H1 (cell line): ENCODE data around the gene NELFE. TPM values are rescaled to one million over a fixed set of nuclear protein-coding genes. Genes with fewer than 3 reads are reported as not detected.

Source experiments
- CTCF ChIA-PET: fragments of 300-600 bp; sonication (Branson Sonifier 250); formaldehyde crosslinking; loops from one replicate; lab custom pipeline; 2021; ENCODE audit not compliant: partially characterized antibody; lab: Charles Lee
- POLR2A ChIA-PET: fragments of 300-600 bp; sonication (Branson Sonifier 250); formaldehyde crosslinking; loops from one replicate; lab custom pipeline; 2021; ENCODE audit warnings: inconsistent platforms; ENCODE audit not compliant: partially characterized antibody; lab: Charles Lee
- DNase-seq, 2 experiments: peaks; one replicate each; pipeline versions ENCODE4 v3.0.0 to v3.0.0-alpha.2; 2010 to 2022; ENCODE audit warnings: low spot score in 2 of 2, low read depth in 1 of 2, mixed read lengths in 1 of 2
- FAIRE-seq: peaks from 2 replicates; lab custom pipeline; 2011; peaks lifted over from hg19 to GRCh38; lab: Jason Lieb, UNC
- H2AFZ ChIP-seq: 2 replicates; pipeline ENCODE4 v1.8.1; 2012; ENCODE audit warnings: low read length, inconsistent platforms
- H2AK5ac ChIP-seq: 2 replicates; pipeline ENCODE4 v1.6.1; 2013; ENCODE audit warnings: low read depth, low read length
- H2BK120ac ChIP-seq: replicated peaks from 2 replicates; pipeline ENCODE3; 2013; ENCODE audit warnings: low read depth, low read length, inconsistent platforms
- H2BK12ac ChIP-seq: 2 replicates; pipeline ENCODE4 v1.6.1; 2013; ENCODE audit warnings: low read depth, low read length
- H2BK15ac ChIP-seq: 2 replicates; pipeline ENCODE4 v1.6.1; 2013; ENCODE audit warnings: low read length
- H2BK20ac ChIP-seq: 2 replicates; pipeline ENCODE4 v1.6.1; 2013; ENCODE audit warnings: low read length
- H2BK5ac ChIP-seq: 2 replicates; pipeline ENCODE4 v1.6.1; 2013; ENCODE audit warnings: low read depth, low read length
- H3K14ac ChIP-seq: 2 replicates; pipeline ENCODE4 v1.6.1; 2013; ENCODE audit warnings: inconsistent platforms; ENCODE audit not compliant: insufficient read length
- H3K18ac ChIP-seq: 2 replicates; pipeline ENCODE4 v1.6.1; 2013; ENCODE audit warnings: low read length; ENCODE audit errors: extremely low read depth
- H3K23ac ChIP-seq: 2 replicates; pipeline ENCODE4 v1.6.1; 2013; ENCODE audit warnings: inconsistent platforms; ENCODE audit not compliant: insufficient read length
- H3K23me2 ChIP-seq: 2 replicates; pipeline ENCODE4 v1.6.1; 2013; ENCODE audit warnings: low read depth, low read length
- H3K27ac ChIP-seq: 2 replicates; pipeline ENCODE4 v1.6.1; 2011; ENCODE audit warnings: low read depth, low read length, inconsistent platforms
- H3K27me3 ChIP-seq, 4 experiments: replicated peaks in 1 of 4; 1 replicate in 1 of 4; 2 replicates in 3 of 4; pipeline versions ENCODE4 v1.6.1 to v1.8.1; 2011 to 2013; ENCODE audit warnings: low read length in 3 of 4, mild to moderate bottlenecking in 3 of 4, inconsistent platforms in 2 of 4, mixed read lengths in 2 of 4, moderate library complexity in 1 of 4; ENCODE audit not compliant: control insufficient read depth in 3 of 4, insufficient read depth in 3 of 4; ENCODE audit errors: extremely low read depth in 1 of 4
- H3K36me3 ChIP-seq, 4 experiments: 2 replicates each; pipeline versions ENCODE4 v1.6.1 to v1.8.1; 2011 to 2013; ENCODE audit warnings: mild to moderate bottlenecking in 4 of 4, low read length in 3 of 4, moderate library complexity in 2 of 4, control low read depth in 1 of 4, inconsistent platforms in 1 of 4; ENCODE audit not compliant: insufficient read depth in 4 of 4, control insufficient read depth in 2 of 4
- H3K4ac ChIP-seq: replicated peaks from 2 replicates; pipeline ENCODE3; 2013; ENCODE audit warnings: low read length, low read depth, mixed read lengths, inconsistent platforms; ENCODE audit not compliant: insufficient read length
- H3K4me1 ChIP-seq, 4 experiments: replicated peaks in 1 of 4; 1 replicate in 1 of 4; 2 replicates in 3 of 4; pipeline versions ENCODE4 v1.6.1 to v1.8.1; 2011 to 2013; ENCODE audit warnings: low read length in 3 of 4, inconsistent platforms in 2 of 4, mixed read lengths in 1 of 4; ENCODE audit not compliant: insufficient read depth in 4 of 4, control insufficient read depth in 3 of 4
- H3K4me2 ChIP-seq, 2 experiments: 2 replicates each; pipeline versions ENCODE4 v1.6.1 to v1.8.1; 2011 to 2013; ENCODE audit warnings: low read depth in 2 of 2, low read length in 2 of 2, control low read depth in 1 of 2, inconsistent platforms in 1 of 2, mild to moderate bottlenecking in 1 of 2; ENCODE audit not compliant: insufficient read depth in 1 of 2
- H3K4me3 ChIP-seq, 4 experiments: fragments of 200-600, 300-600 bp in 1 of 4; sonication (generic), shearing (Covaris generic), sonication (Bioruptor Twin) in 1 of 4; 2 replicates each; pipeline versions ENCODE4 v1.5.1 to v1.8.1; 2011 to 2016; ENCODE audit warnings: low read length in 4 of 4, low read depth in 3 of 4, control low read depth in 2 of 4, inconsistent platforms in 2 of 4, mild to moderate bottlenecking in 2 of 4, mixed read lengths in 1 of 4, moderate library complexity in 1 of 4; ENCODE audit not compliant: insufficient read depth in 2 of 4; ENCODE audit errors: extremely low read depth in 1 of 4
- H3K56ac ChIP-seq: replicated peaks from 2 replicates; pipeline ENCODE3; 2013; ENCODE audit warnings: low read depth, mild to moderate bottlenecking, mixed read lengths, low read length, inconsistent platforms; ENCODE audit not compliant: insufficient read length
- H3K79me1 ChIP-seq: 2 replicates; pipeline ENCODE4 v1.6.1; 2013; ENCODE audit warnings: low read depth, low read length, control low read depth
- H3K79me2 ChIP-seq, 2 experiments: 2 replicates each; pipeline versions ENCODE4 v1.6.1 to v1.8.1; 2012 to 2013; ENCODE audit warnings: low read length in 2 of 2, mild to moderate bottlenecking in 2 of 2, inconsistent platforms in 1 of 2; ENCODE audit not compliant: insufficient read depth in 2 of 2, control insufficient read depth in 1 of 2
- H3K9ac ChIP-seq, 4 experiments: replicated peaks in 1 of 4; 1 replicate in 1 of 4; 2 replicates in 3 of 4; pipeline versions ENCODE4 v1.6.1 to v1.8.1; 2011 to 2013; ENCODE audit warnings: low read depth in 3 of 4, low read length in 3 of 4, control low read depth in 2 of 4, mild to moderate bottlenecking in 2 of 4, moderate library complexity in 2 of 4, inconsistent platforms in 1 of 4; ENCODE audit errors: extremely low read depth in 1 of 4
- H3K9me3 ChIP-seq, 2 experiments: 2 replicates each; pipeline versions ENCODE4 v1.6.1 to v1.8.1; 2012 to 2013; ENCODE audit warnings: mild to moderate bottlenecking in 2 of 2, moderate library complexity in 2 of 2, control low read depth in 1 of 2, inconsistent platforms in 1 of 2, low read depth in 1 of 2, low read length in 1 of 2, mixed read lengths in 1 of 2; ENCODE audit not compliant: insufficient read depth in 2 of 2
- H4K20me1 ChIP-seq, 2 experiments: replicated peaks in 1 of 2; 2 replicates each; pipeline versions ENCODE3 to v1.8.1; 2011 to 2013; ENCODE audit warnings: inconsistent platforms in 2 of 2, low read length in 2 of 2, mild to moderate bottlenecking in 1 of 2; ENCODE audit not compliant: insufficient read depth in 2 of 2, control insufficient read depth in 1 of 2
- H4K5ac ChIP-seq: 2 replicates; pipeline ENCODE4 v1.6.1; 2013; ENCODE audit warnings: low read length, low read depth, mixed read lengths, inconsistent platforms; ENCODE audit not compliant: insufficient read length
- H4K8ac ChIP-seq: 2 replicates; pipeline ENCODE4 v1.8.0; 2013; ENCODE audit warnings: mild to moderate bottlenecking, moderate library complexity, low read length, inconsistent platforms; ENCODE audit not compliant: insufficient read depth; ENCODE audit errors: extremely low read depth
- H4K91ac ChIP-seq: replicated peaks from 2 replicates; pipeline ENCODE3; 2013; ENCODE audit warnings: low read length, mixed read lengths, inconsistent platforms; ENCODE audit not compliant: insufficient read length
- WGBS, 2 experiments: shearing (Covaris generic) in 1 of 2; methylation state at CpG; one replicate each; pipeline versions ENCODE4 v1.1.6 to v1.1.7; 2013 to 2015; ENCODE audit warnings: low lambda C conversion rate in 2 of 2, mixed read lengths in 2 of 2, inconsistent platforms in 1 of 2, low coverage in 1 of 2, missing lambda C conversion rate in 1 of 2; ENCODE audit not compliant: insufficient replicate concordance in 2 of 2, insufficient coverage in 1 of 2, insufficient read length in 1 of 2; ENCODE audit errors: extremely low coverage in 1 of 2, missing lambda C conversion rate in 1 of 2; 5-methylcytosine and 5-hydroxymethylcytosine counted together
- polyA plus RNA-seq, 7 experiments: library from polyadenylated mRNA; depleted of rRNA in 3 of 7; stranded (reverse) in 5 of 7; unstranded in 2 of 7; fragments of >200 nt in 5 of 7; fragments of 200-250 nt in 2 of 7; gene quantifications; 1 replicate in 5 of 7; 2 replicates in 1 of 7; 4 replicates in 1 of 7; pipeline versions ENCODE4 v1.2.1 to v1.2.3, GENCODE V29; 2011 to 2013; ENCODE audit warnings: missing spikeins in 2 of 7, mixed read lengths in 2 of 7
- total RNA-seq: library from RNA; stranded (reverse); fragmentation: NEBNext Ultra II Directional; extraction: Animal tissue kit (Norgen Biotek cat#: 25700); gene quantifications from 2 replicates; pipeline ENCODE4 v1.2.1, GENCODE V29; 2021

Gene NELFE
- total and polyA plus RNA-seq, 2 of the 8 experiments (the other 6 are each of a cell fraction or from before 2014, with no cell fraction given) = 49.2 to 71.5 TPM

DNA sequence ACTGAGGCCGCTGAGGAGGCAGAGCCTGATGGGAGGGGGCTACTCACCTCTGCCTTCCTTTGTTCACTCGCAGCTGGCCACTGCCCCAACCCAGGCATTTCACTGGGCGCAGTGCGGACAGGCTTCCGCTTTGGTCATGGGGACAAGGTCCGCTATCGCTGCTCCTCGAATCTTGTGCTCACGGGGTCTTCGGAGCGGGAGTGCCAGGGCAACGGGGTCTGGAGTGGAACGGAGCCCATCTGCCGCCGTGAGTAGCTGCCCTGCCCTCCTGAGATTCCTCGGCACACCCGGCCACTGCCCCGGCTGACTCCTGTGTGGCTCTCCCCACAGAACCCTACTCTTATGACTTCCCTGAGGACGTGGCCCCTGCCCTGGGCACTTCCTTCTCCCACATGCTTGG, 25.2 kb downstream of the NELFE start:
- Histone ChIP-seq H3K4me2 (no peak overlapping the region), H2BK12ac (no peak overlapping the region), H4K20me1 (no peaks in the 10 kb centered on the region), H3K14ac (no peak overlapping the region), H2BK15ac (no peak overlapping the region), H3K18ac (no peak overlapping the region), H2BK5ac (no peak overlapping the region), H4K91ac (no peak overlapping the region), H3K23me2 (no peaks in the 10 kb centered on the region), H2BK120ac (no peak overlapping the region), H3K27me3 (no peaks in the 10 kb centered on the region), H3K9ac (no peak overlapping the region), H3K27ac (no peak overlapping the region), H3K56ac (no peak overlapping the region), H4K8ac (no peak overlapping the region), H3K9me3 (peaks cover 4 to 7% of the 10 kb centered on the region in 2 experiments; a peak in 1 of 4 replicates), H3K4me3 (no peak overlapping the region), H3K4me1 (no peaks in the 10 kb centered on the region), H3K23ac (no peak overlapping the region), H3K36me3 (no peaks in the 10 kb centered on the region), H3K79me2 (no peaks in the 10 kb centered on the region), H2BK20ac (no peak overlapping the region), H4K5ac (no peak overlapping the region), H3K79me1 (no peaks in the 10 kb centered on the region), H2AK5ac (no peak overlapping the region), H3K4ac (no peak overlapping the region), H2AFZ (no peak overlapping the region)
- WGBS, 2 experiments = 89% methylated on average over 19 of the region's 19 CpGs; no CpG with 5 or more reads in 1 of the 2 experiments
- POLR2A ChIA-PET = interaction anchor here (1.0 kb wide), 1 partner anchor 12 kb away, joined by 3 read pairs; the partner anchor contains the start of gene CFB
- DNase-seq = no peak
- no peak for FAIRE-seq
- CTCF ChIA-PET = interaction anchor here (1.2 kb wide), 1 partner anchor 10 kb away, joined by 4 read pairs; no protein-coding TSS in a partner anchor
